COLO668 (cell line): ENCODE results near the gene CRTC1.

Experiments used
- DNase-seq: peaks from one replicate; lab custom pipeline; 2025; ENCODE audit not compliant: unreplicated experiment; lab: John Stamatoyannopoulos, UW

CRTC1 gene

GRCh38 chr19:18651300-18651699 lies 32.2 kb upstream of the CRTC1 start:
- DNase-seq: no peak

- DNase-seq: no peak
Measured at GRCh38 chr19:18651733-18652132, 31.7 kb upstream of the CRTC1 start.

- DNase-seq: no peak
Measured at GRCh38 chr19:18653853-18654252, 29.6 kb upstream of the CRTC1 start.

- DNase-seq: no peak
Measured at GRCh38 chr19:18654469-18654868, 29.0 kb upstream of the CRTC1 start.

GRCh38 chr19:18655173-18655844 lies 28.2 kb upstream of the CRTC1 start:
- DNase-seq: no peak

GRCh38 chr19:18656337-18657086 lies 27.0 kb upstream of the CRTC1 start:
- no peak for DNase-seq

- peak; percentile 10 for DNase-seq
Measured at GRCh38 chr19:18657590-18658365, 25.7 kb upstream of the CRTC1 start.

- DNase-seq: no peak
Measured at GRCh38 chr19:18658366-18658855, 25.1 kb upstream of the CRTC1 start.

GRCh38 chr19:18659281-18660050 lies 24.0 kb upstream of the CRTC1 start:
- no peak for DNase-seq

GRCh38 chr19:18660051-18660910 lies 23.2 kb upstream of the CRTC1 start:
- no peak for DNase-seq

GRCh38 chr19:18660939-18661670 lies 22.4 kb upstream of the CRTC1 start:
- no peak for DNase-seq

- DNase-seq: no peak
Measured at GRCh38 chr19:18662972-18663732, 20.3 kb upstream of the CRTC1 start.

- DNase-seq: no peak
Measured at GRCh38 chr19:18663940-18664530, 19.4 kb upstream of the CRTC1 start.

GRCh38 chr19:18665771-18666202 lies 17.7 kb upstream of the CRTC1 start:
- DNase-seq: no peak

- DNase-seq: no peak
Measured at GRCh38 chr19:18666317-18666716, 17.2 kb upstream of the CRTC1 start.

GRCh38 chr19:18666784-18667183 lies 16.7 kb upstream of the CRTC1 start:
- no peak for DNase-seq

GRCh38 chr19:18667531-18668251 lies 15.8 kb upstream of the CRTC1 start:
- no peak for DNase-seq

GRCh38 chr19:18668252-18668631 lies 15.2 kb upstream of the CRTC1 start:
- DNase-seq: no peak
